HEK293 (cell line): Measurements from ENCODE around the gene ALOX5.

Source experiments
- CTCF ChIA-PET: fragments of 350-600 bp; formaldehyde crosslinking; extraction: SDS; loops from one replicate; lab custom pipeline; 2021; ENCODE audit warnings: antibody characterized with exemption; lab: Yijun Ruan, JAX
- POLR2A ChIA-PET: fragments of 300-600 bp; formaldehyde crosslinking; extraction: SDS; loops from one replicate; lab custom pipeline; 2020; ENCODE audit warnings: antibody characterized with exemption, inconsistent platforms; lab: Yijun Ruan, JAX
- H3K27ac ChIP-seq: fragments of 200-500 bp; sonication (Bioruptor generic); 2 replicates; pipeline ENCODE4 v1.5.1; 2014; ENCODE audit warnings: low read depth, low read length, control low read depth, inconsistent platforms; ENCODE audit errors: extremely low read depth
- H3K36me3 ChIP-seq, 2 experiments: fragments of 200-500 bp in 1 of 2; sonication (Bioruptor generic) in 1 of 2; 1 replicate in 1 of 2; 2 replicates in 1 of 2; pipeline ENCODE4 v1.5.1; 2014 to 2017; ENCODE audit warnings: inconsistent platforms in 2 of 2, low read length in 2 of 2; ENCODE audit not compliant: control insufficient read depth in 2 of 2, insufficient read depth in 1 of 2
- H3K4me1 ChIP-seq: fragments of 200-500 bp; sonication (Bioruptor generic); 2 replicates; pipeline ENCODE4 v1.5.1; 2014; ENCODE audit warnings: mild to moderate bottlenecking, low read length, inconsistent platforms; ENCODE audit not compliant: control insufficient read depth, insufficient read depth
- H3K4me3 ChIP-seq: 2 replicates; pipeline ENCODE4 v1.5.1; 2011; ENCODE audit warnings: low read depth, mild to moderate bottlenecking, control low read depth, low read length, moderate library complexity
- H3K9me3 ChIP-seq: fragments of 200-500 bp; sonication (Bioruptor generic); 2 replicates; pipeline ENCODE4 v1.5.1; 2014; ENCODE audit warnings: low read depth, low read length, inconsistent platforms; ENCODE audit not compliant: control insufficient read depth, insufficient read depth
- AEBP2 ChIP-seq: fragments of 450-650 bp; formaldehyde crosslinking; IDR thresholded peaks from 2 replicates; pipeline ENCODE4 v1.5.1; 2016; ENCODE audit warnings: missing biosample characterization, missing genetic modification characterization, borderline replicate concordance
- EGR2 ChIP-seq: fragments of 450-650 bp; formaldehyde crosslinking; IDR thresholded peaks from 2 replicates; pipeline ENCODE4 v1.5.1; 2016; ENCODE audit warnings: low read depth, missing biosample characterization, missing genetic modification characterization
- KLF10 ChIP-seq: fragments of 450-650 bp; IDR thresholded peaks from 2 replicates; pipeline ENCODE4 v1.5.1; 2018; ENCODE audit warnings: missing biosample characterization, mild to moderate bottlenecking, missing genetic modification characterization
- OVOL3 ChIP-seq: fragments of 450-650 bp; formaldehyde crosslinking; IDR thresholded peaks from 2 replicates; pipeline ENCODE4 v1.5.1; 2016; ENCODE audit warnings: missing biosample characterization, missing genetic modification characterization
- RBAK ChIP-seq: fragments of 450-650 bp; formaldehyde crosslinking; IDR thresholded peaks from 2 replicates; pipeline ENCODE4 v1.5.1; 2016; ENCODE audit warnings: missing biosample characterization, missing genetic modification characterization
- SCRT2 ChIP-seq: fragments of 450-650 bp; formaldehyde crosslinking; IDR thresholded peaks from 2 replicates; pipeline ENCODE4 v1.5.1; 2016; ENCODE audit warnings: missing biosample characterization, missing genetic modification characterization
- ZFHX2 ChIP-seq: fragments of 450-650 bp; formaldehyde crosslinking; conservative IDR thresholded peaks from 2 replicates; pipeline ENCODE4 v1.5.1; 2016; ENCODE audit warnings: missing biosample characterization, missing genetic modification characterization
- ZFP41 ChIP-seq: fragments of 450-650 bp; formaldehyde crosslinking; IDR thresholded peaks from 2 replicates; pipeline ENCODE4 v1.5.1; 2016; ENCODE audit warnings: missing biosample characterization, missing genetic modification characterization, borderline replicate concordance
- ZIC2 ChIP-seq: fragments of 450-650 bp; formaldehyde crosslinking; IDR thresholded peaks from 2 replicates; pipeline ENCODE4 v1.5.1; 2016; ENCODE audit warnings: missing biosample characterization, missing genetic modification characterization
- ZNF19 ChIP-seq: fragments of 450-650 bp; formaldehyde crosslinking; IDR thresholded peaks from 2 replicates; pipeline ENCODE4; 2016; ENCODE audit warnings: missing biosample characterization, missing genetic modification characterization, low read depth
- ZNF221 ChIP-seq: fragments of 450-650 bp; formaldehyde crosslinking; IDR thresholded peaks from 2 replicates; pipeline ENCODE4 v1.5.1; 2017; ENCODE audit warnings: missing biosample characterization, missing genetic modification characterization, borderline replicate concordance
- ZNF398 ChIP-seq: fragments of 450-650 bp; formaldehyde crosslinking; IDR thresholded peaks from 2 replicates; pipeline ENCODE4 v1.5.1; 2017; ENCODE audit warnings: missing biosample characterization, missing genetic modification characterization
- ZNF473 ChIP-seq: fragments of 450-650 bp; formaldehyde crosslinking; IDR thresholded peaks from 2 replicates; pipeline ENCODE4 v1.5.1; 2017; ENCODE audit warnings: missing biosample characterization, missing genetic modification characterization
- ZNF558 ChIP-seq: fragments of 450-650 bp; formaldehyde crosslinking; IDR thresholded peaks from 2 replicates; pipeline ENCODE4 v1.5.1; 2016; ENCODE audit warnings: missing biosample characterization, missing genetic modification characterization
- ZNF560 ChIP-seq: fragments of 450-650 bp; formaldehyde crosslinking; IDR thresholded peaks from 2 replicates; pipeline ENCODE4 v1.5.1; 2017; ENCODE audit warnings: missing biosample characterization, missing genetic modification characterization, borderline replicate concordance
- ZNF561 ChIP-seq: fragments of 450-650 bp; IDR thresholded peaks from 2 replicates; pipeline ENCODE4 v1.5.1; 2018; ENCODE audit warnings: missing biosample characterization, missing genetic modification characterization, borderline replicate concordance
- ZNF660 ChIP-seq: fragments of 450-650 bp; IDR thresholded peaks from 2 replicates; pipeline ENCODE4 v1.5.1; 2018; ENCODE audit warnings: missing biosample characterization, mild to moderate bottlenecking, missing genetic modification characterization
- ZNF792 ChIP-seq: fragments of 450-650 bp; formaldehyde crosslinking; IDR thresholded peaks from 2 replicates; pipeline ENCODE4 v1.5.1; 2016; ENCODE audit warnings: missing biosample characterization, missing genetic modification characterization
- ZSCAN23 ChIP-seq: fragments of 450-650 bp; formaldehyde crosslinking; IDR thresholded peaks from 2 replicates; pipeline ENCODE4 v1.5.1; 2016; ENCODE audit warnings: missing biosample characterization, missing genetic modification characterization

The ALOX5 gene

GRCh38 chr10:45425621-45426563, 51.9 kb downstream of the ALOX5 start:
- no peaks in the 10 kb centered on the region for H3K36me3 ChIP-seq
- peak; percentile 79 for TF ChIP-seq ZIC2 (tag by site-specific recombination)
- TF ChIP-seq EGR2 (tag by site-specific recombination), result 0 out of 2 replicates have a peak, but pooled peaks have one; percentile 22
- TF ChIP-seq ZFHX2 (tag by site-specific recombination), result peak; percentile 35
- no peak for TF ChIP-seq ZNF19
- H3K27ac ChIP-seq, result no peak overlapping the region
- H3K9me3 ChIP-seq, result no peaks in the 10 kb centered on the region
- H3K4me1 ChIP-seq, result no peaks in the 10 kb centered on the region
- H3K4me3 ChIP-seq, result no peak overlapping the region
- POLR2A ChIA-PET, result no interaction called here
- CTCF ChIA-PET, result interaction anchor here (1.2 kb wide), 1 partner anchor 191 kb away, joined by 3 read pairs; no protein-coding TSS in a partner anchor

GRCh38 chr10:45427262-45427969, 53.4 kb downstream of the ALOX5 start:
- CTCF ChIA-PET, result interaction anchor here (1.2 kb wide), 1 partner anchor 193 kb away, joined by 3 read pairs; no protein-coding TSS in a partner anchor
- no peaks in the 10 kb centered on the region for H3K36me3 ChIP-seq
- TF ChIP-seq ZNF660 (tag by site-specific recombination), result no peak
- TF ChIP-seq ZNF561 (tag by site-specific recombination), result no peak
- TF ChIP-seq ZNF473, result no peak
- no peak for TF ChIP-seq ZNF792 (tag by site-specific recombination)
- TF ChIP-seq SCRT2, result no peak
- no peak for TF ChIP-seq OVOL3 (tag by site-specific recombination)
- TF ChIP-seq ZNF558 (tag by site-specific recombination), result no peak
- no peak for TF ChIP-seq ZFP41
- TF ChIP-seq KLF10 (tag by site-specific recombination), result no peak
- TF ChIP-seq ZSCAN23 (tag by site-specific recombination), result no peak
- TF ChIP-seq ZNF560 (tag by site-specific recombination), result no peak
- no peak for TF ChIP-seq ZNF221 (tag by site-specific recombination)
- no peak for TF ChIP-seq AEBP2 (tag by site-specific recombination)
- no peak for TF ChIP-seq RBAK (tag by site-specific recombination)
- TF ChIP-seq ZNF398, result no peak
- TF ChIP-seq, all 188 proteins: peak for 0
- POLR2A ChIA-PET, result no interaction called here
- Histone ChIP-seq H3K4me3 (no peak overlapping the region), H3K27ac (no peak overlapping the region), H3K4me1 (no peaks in the 10 kb centered on the region), H3K9me3 (no peaks in the 10 kb centered on the region)
